HG02852 (cell line): ENCODE results near the gene DNAH3.
"Not testable (repeated sequence)": the region's sequence is repeated elsewhere in the genome, so short reads cannot be mapped to it uniquely, and the experiment has no call there.

Source experiments
- ATAC-seq: cut with Tn5 transposase; IDR thresholded peaks from one replicate; pipeline ENCODE4 v1.9.1; 2021; ENCODE audit warnings: mild to moderate bottlenecking, moderate library complexity; ENCODE audit not compliant: unreplicated experiment

The DNAH3 gene

GRCh38 chr16:21075252-21075651, 75.4 kb downstream of the DNAH3 start:
- ATAC-seq = no peak

DNA sequence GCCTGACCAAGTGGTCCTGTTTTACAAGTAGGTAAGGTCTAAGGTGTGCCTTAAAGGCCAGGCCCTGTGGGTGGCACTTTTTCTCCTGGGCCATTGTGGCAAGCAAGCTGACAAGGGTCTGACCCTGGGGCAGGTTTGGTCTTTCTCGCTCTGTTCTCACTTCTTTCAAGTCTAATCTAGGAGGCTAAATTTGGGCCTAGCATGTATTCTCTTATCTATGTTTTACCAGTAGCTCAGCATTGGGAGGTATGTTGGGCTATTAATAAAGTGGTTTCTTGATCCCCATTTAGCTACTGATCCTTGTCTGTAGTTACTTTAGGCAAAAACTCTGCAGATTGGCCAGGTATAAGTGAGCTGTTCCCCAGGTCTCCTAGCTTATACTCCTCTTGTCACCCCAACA, 77.7 kb downstream of the DNAH3 start:
- ATAC-seq = no peak

GRCh38 chr16:21071741-21072140, 78.9 kb downstream of the DNAH3 start:
- no peak for ATAC-seq

- ATAC-seq = no peak
Observed at GRCh38 chr16:21070564-21070963, 80.1 kb downstream of the DNAH3 start.

DNA sequence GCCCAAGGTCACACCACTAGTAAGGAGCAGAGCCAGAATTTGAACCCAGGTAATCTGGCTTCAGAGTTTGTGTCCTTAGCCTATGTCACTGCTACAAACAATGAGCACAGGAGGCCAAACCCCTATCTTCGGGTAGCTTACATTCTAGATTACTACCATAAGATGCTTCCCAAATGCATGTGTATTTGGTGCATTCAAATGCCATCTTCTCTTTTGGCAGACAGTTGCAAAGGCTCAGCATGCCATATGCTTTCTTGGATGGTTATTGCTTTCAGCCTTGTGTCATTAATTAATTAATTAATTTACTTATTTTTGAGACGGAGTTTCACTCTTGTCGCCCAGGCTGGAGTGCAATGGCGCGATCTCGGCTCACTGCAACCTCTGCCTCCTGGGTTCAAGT, 80.7 kb downstream of the DNAH3 start:
- no peak for ATAC-seq

DNA sequence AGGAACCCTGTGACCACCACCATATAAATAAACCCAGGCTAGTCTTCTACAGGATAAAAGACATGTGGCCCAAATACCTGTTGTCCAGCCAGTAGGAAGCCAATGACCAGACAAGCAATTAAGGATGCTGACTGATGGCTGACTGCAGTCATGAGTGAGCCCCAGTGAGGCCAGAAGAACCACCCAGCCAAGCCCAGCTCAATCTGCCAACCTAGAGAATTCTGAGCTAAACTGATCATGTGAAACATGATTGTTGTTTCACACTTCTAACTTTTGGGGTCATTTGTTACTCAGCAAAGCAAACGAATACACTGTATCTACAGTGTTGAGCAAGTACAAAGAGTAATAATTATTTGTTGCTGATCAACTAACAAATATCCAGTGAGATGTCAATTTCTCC, 86.4 kb downstream of the DNAH3 start:
- ATAC-seq = no peak

DNA sequence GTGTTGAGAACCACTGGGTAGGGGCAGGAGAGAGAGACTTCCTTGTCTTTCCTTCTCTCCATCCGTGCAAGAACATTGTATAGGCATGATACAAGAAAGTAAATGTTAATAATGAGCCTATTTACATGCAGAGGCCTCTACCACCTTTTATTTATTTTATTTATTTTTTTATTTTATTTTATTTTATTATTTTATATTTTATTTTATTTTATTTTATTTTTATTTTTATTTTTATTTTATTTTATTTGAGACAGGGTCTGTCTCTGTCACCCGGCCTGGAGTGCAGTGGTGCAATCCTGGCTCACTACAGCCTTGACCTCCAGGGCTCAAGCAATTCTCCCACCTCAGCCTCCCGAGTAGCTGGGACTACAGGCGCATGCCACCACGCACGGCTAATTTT, 87.3 kb downstream of the DNAH3 start:
- not testable (repeated sequence) for ATAC-seq

DNA sequence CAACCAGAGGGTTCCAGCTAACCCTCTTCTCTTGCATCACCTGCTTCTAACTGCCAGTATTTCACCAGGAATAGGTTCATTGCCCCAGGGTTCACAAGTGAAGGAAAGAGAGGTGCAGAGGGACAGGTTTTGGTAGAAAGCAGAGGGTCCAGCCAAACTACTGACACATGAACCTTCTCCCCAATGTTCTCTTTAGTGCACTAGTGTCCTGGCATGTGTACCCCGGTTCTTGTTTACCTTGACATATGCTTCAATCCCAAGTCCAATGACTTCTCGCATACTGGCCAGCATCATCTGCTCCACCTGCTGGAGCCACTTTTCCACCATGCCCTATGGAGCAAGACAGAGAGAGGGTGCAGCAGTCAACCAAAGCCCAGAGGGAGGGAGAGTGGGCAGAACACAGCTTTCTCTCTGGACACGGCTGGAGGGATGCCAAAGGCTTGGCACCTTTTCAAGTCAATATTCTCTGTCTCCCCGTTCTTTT, 90.6 kb downstream of the DNAH3 start:
- ATAC-seq = no peak

DNA sequence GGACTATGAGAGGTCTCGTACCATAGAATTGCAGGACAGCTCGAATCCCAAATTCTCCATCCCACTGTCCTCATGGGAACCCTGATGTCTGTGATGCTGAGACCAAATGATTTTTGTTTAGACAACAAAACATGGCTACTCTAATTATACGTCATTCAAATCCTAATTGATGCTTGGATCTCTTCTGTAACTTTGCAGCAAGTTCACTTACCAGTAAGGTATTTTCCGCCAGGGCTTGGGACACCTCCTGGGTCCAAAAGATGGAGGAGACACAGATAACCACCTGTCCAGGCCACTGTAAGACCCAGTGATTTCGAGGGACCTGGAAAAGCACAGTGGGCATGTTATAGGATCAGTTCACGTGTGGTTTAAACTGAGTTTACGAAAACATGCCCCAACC, 92.8 kb downstream of the DNAH3 start:
- ATAC-seq = no peak

DNA sequence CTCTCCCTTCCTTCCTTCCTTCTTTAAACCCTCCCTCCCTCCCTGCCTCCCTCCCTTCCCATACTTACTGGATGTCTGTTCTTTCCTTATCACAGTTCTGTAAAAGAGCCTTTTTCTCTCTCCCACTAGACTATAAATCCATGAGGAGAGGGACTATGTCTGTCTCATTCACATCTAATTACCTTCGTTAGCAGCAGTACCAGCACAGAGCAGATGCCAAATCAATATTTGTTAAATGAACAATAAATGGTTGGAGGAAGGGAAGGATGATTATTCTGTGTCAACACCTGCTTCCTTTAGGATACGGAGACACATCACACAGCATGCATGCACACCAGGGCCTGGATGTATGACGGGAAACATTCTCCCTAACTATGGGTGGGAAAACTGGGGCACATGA, 94.2 kb downstream of the DNAH3 start:
- no peak for ATAC-seq

- ATAC-seq = not testable (repeated sequence)
Observed at GRCh38 chr16:21055738-21056137, 94.9 kb downstream of the DNAH3 start.

- no peak for ATAC-seq
Observed at GRCh38 chr16:21053590-21053989, 97.1 kb downstream of the DNAH3 start.

DNA sequence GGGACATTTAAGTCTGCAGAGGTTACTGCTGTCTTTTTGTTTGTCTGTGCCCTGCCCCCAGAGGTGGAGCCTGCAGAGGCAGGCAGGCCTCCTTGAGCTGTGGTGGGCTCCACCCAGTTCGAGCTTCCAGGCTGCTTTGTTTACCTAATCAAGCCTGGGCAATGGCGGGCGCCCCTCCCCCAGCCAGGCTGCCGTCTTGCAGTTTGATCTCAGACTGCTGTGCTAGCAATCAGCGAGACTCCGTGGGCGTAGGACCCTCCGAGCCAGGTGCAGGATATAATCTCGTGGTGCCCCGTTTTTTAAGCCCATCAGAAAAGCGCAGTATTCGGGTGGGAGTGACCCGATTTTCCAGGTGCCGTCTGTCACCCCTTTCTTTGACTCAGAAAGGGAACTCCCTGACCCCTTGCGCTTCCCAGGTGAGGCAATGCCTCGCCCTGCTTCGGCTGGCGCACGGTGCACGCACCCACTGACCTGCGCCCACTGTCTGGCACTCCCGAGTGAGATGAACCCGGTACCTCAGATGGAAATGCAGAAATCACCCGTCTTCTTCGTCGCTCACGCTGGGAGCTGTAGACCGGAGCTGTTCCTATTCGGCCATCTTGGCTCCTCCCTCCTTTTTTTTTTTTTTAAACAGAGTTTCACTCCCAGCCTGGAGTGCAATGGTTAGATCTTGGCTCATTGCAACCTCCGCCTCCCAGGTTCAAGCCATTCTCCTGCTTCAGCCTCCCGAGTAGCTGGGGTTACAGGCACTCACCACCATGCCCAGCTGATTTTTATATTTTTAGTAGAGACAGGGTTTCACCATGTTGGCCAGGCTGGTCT, 102.3 kb downstream of the DNAH3 start:
- not testable (repeated sequence) for ATAC-seq

DNA sequence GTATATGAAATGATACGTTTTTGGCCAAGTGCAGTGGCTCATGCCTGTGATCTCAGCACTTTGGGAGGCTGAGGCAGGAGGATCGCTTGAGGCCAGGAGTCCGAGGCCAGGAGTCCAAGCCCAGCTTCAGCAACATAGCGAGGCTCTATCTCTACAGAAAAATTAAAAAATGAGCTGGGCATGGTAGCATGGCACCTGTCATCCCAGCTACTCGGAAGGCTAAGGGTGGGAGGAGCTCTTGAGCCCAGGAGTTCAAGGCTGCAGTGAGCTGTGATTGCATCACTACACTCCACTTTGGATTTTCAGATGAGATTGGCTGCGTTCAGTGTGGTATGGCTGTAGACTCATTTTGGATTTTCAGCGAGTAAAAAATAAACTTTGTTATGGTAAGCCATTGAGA, 112.4 kb downstream of the DNAH3 start:
- no peak for ATAC-seq

DNA sequence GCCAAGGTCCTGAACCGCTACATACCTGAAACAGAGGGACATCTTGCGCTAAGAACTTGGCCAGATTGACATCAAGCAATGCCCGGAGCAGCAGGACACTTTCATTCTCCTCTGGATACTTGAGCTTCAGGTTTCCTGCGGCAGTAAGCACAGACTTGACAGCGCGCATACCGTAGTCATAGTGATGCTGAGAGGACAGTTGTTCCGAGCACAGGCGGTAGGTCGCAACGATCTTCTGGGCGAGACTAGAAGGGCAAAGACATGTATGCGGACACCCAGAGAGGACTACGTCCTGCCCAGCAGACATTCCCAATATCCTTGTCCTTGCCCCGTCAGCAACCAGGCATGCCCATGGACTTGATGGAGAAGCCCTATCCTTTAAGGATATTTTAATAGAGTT, 112.9 kb downstream of the DNAH3 start:
- no peak for ATAC-seq

DNA sequence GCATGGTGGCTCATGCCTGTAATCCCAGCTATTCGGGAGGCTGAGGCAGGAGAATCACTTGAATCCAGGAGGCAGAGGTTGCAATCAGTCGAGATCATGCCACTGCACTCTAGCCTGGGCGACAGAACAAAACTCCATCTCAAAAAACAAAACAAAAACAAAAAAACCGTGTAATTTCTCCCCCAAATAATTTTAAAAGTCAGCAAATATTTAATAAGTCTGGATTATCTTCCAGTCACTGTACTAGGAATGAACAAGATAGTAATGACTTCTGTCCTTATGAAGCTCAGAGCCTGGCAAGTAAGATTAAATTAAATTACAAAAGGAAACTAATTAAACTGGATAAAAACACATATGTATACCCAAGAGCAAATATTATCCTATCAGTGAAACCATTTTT, 113.5 kb downstream of the DNAH3 start:
- no peak for ATAC-seq

- ATAC-seq = no peak
Observed at GRCh38 chr16:21036471-21036870, 114.2 kb downstream of the DNAH3 start.

DNA sequence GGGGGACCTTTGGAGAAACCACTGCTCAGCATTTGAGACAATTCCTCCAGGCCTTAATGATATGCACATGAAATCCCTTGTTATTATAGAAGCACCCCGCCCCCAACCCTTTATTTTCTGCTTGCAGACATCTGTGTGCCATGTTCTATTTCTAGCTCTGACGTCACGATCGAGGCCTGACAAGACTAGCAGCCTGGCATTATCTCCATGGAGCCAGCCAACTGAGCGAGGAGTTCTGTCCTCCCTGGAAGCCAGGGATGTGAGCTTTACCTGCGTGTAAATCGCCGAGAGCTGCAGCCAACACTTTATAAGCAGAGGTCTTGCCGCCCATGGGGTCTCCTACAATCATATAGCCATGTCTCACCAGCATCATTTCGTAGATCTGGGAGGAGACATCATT, 116.9 kb downstream of the DNAH3 start:
- ATAC-seq = no peak

- no peak for ATAC-seq
Observed at GRCh38 chr16:21033264-21033663, 117.4 kb downstream of the DNAH3 start.

DNA sequence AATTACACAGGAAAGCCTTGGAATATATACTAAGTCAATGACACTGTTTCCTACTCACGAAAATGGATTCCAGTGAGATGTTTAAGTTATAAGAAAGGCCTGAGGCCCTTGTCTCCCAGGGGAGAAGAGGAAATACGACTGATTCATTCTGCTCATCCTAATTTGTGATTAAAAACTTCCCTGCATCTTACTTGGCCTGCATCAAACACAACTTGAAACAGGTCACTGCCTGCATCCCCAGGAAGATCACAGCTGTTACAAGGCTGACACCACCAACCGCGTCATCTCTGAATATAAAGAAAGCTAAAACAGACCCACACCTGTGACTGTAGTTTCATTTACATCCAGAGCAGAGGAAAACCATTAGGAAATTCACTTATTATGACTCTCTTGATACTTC, 121.9 kb downstream of the DNAH3 start:
- no peak for ATAC-seq

DNA sequence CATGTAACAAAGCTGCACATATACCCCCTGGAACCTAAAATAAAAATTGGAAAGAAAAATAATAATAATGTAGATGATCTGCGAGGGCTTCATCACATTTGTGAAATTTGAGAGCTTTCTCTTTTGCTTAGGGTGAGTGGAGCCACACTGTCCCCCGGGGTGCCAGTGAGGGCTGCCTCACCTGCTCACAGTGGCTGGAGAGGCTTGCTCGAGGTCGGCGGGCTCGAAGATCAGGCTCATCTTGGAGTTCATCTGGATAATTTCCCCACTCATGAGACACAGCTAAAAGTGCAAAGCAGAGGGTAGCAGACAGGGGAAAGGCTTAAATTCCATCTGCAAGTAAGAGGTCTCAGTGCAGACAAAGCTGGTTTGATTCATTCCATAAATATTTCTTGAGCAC, 123.8 kb downstream of the DNAH3 start:
- ATAC-seq = no peak

- no peak for ATAC-seq
Observed at GRCh38 chr16:21023509-21024202, 127.0 kb downstream of the DNAH3 start.
